Activated CD4-positive, alpha-beta T cell treated with anti-CD3 and anti-CD28 coated beads, Interleukin-2, amount 50 U/mL, for 1 hour (primary cell): ENCODE measurements around the gene TMCO6.
"Not testable (repeated sequence)": the region's sequence is repeated elsewhere in the genome, so short reads cannot be mapped to it uniquely, and the experiment has no call there.

ENCODE experiments used
- DNase-seq: peaks from one replicate; pipeline ENCODE4 v3.0.0-alpha.2; 2020

Gene TMCO6

DNA sequence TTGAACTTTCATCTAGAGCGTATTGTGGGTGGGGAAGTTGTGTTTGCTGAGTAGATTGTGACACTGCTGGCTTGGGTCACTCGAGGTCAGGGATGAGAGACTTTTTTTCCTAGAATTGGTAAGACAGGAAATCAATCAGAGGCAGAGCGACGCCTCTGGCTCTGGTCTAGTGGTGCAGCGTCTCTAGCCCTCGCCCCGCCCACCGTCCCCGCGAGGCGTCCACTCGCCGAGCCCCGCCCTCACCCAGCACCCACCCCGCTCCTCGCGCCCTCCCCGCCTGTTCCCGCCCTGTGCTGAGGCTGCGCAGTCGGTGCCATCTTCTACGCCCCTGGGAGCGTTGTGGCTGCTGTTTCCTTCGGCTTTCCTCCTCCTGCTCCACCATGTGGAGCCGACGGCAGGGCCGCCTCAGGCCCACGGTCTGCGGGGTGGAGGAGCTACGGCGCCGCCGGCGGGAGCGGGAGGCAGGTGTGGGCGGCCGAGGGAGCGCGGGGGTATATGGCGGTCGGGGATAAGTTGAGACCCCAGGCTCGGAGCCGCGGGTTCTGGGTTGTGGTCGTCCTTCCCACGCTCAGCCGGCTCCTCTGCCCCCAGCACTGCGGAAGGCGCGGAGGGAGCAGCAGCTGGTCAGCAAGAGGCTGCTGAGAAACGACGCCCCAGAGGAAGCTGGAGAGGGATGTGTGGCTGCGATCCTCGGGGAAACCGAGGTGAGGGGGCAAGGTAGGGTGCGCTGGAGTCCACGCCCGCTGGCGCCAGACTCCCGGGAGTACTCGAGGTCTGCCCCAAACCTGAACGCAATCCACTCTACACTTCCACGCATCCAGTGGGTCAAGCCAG, at the start of gene TMCO6:
TSS of gene TMCO6 (plus strand) at position 304 of the 834 bp plus-strand sequence. CDS start at position 381, 77 bp downstream.
- peak; percentile 98 for DNase-seq

GRCh38 chr5:140590861-140591260, 48.4 kb upstream of the TMCO6 start:
- no peak for DNase-seq

GRCh38 chr5:140591747-140592372, 47.4 kb upstream of the TMCO6 start:
- no peak for DNase-seq

GRCh38 chr5:140593070-140593469, 46.2 kb upstream of the TMCO6 start:
- DNase-seq, result not testable (repeated sequence)

GRCh38 chr5:140594169-140594568, 45.1 kb upstream of the TMCO6 start:
- no peak for DNase-seq

- no peak for DNase-seq
These were observed 43.5 kb upstream of the TMCO6 start for GRCh38 chr5:140595538-140596300.

DNA sequence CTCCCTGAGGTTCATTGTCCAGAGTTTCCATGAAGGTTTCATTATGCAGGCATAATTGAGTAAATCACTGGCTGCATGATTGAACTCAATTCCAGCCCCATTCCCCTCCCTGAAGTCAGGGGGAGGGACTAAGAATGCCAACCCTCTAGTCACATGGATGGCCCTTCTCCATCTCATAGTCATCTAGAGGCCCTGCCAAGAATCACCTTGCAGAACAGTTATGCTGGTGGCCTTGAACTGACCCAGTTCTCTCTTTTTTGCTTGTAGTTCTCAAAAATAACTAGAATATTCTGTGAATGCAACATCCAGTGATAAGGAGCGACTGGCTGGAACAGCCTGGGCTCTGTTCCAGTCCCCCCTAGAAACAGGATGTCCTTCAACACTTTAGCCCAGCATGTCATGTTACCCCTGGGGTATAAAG, 42.9 kb upstream of the TMCO6 start:
- no peak for DNase-seq

- no peak for DNase-seq
These were observed 40.4 kb upstream of the TMCO6 start for GRCh38 chr5:140598836-140599235.

DNA sequence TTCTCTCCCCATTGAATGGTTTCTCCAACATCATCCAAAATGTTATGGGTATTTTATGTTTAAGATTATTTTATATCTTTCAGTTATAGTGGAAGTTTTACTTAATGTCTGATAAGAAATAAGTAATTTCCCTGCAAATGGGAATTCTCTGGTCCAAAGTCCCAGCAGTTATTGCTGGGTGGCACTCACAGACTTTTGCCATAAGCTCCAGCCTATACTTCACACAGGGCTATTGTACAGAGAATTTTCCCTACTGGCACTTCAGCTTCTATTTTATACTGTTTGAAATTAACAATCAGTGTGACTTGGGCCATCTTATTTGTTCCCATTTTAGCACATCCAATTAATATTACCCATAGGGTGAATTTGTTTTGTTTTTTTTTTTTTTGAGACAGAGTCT, 39.2 kb upstream of the TMCO6 start:
- DNase-seq, result no peak

- no peak for DNase-seq
These were observed 37.1 kb upstream of the TMCO6 start for GRCh38 chr5:140602147-140602546.

DNA sequence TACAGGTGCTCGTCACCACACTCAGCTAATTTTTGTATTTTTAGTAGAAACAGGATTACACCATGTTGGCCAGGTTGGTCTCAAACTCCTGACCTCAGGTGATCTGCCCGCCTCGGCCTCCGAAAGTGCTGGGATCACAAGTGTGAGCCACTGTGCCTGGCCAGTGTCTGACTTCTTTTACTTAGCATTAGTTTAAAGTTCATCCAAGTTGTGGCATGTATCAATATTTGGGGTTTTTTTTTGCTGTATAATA, 35.9 kb upstream of the TMCO6 start:
- DNase-seq, result not testable (repeated sequence)

DNA sequence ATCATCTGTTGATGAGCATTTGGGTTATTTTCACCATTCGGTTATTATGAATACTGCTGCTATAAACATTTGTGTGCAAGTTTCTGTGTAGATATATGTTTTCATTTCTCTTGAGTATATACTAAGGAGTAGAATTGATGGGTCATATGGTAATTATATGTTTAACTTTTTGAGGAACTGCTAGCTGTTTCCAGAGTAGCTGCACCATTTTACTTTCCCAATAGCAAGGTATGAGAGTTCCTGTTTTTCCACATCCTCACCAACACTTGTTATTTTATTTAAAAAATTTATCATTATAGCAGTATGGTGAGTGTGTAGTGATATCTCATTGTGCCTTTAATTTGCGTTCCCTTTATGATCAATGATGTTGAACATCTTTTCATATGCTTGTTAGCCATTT, 35.5 kb upstream of the TMCO6 start:
- no peak for DNase-seq

DNA sequence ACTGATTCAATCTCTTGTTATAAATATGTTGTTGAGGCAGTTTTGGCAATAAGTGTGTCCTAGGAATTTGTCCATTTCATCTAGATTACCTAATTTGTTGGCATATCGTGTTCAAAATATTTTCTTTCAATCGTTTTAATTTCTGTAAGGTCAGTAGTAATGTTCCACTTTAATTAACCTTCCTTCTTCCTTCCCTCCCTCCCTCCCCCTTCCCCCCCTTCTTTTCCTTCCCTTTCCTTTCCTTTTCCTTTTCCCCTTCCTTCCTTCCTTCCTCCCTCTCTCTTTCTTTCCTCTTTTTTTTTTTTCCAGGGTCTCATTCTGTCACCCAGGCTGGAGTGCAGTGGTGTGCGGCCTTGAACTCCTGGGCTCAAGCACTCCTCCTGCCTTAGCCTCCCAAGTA, 33.4 kb upstream of the TMCO6 start:
- no peak for DNase-seq

DNA sequence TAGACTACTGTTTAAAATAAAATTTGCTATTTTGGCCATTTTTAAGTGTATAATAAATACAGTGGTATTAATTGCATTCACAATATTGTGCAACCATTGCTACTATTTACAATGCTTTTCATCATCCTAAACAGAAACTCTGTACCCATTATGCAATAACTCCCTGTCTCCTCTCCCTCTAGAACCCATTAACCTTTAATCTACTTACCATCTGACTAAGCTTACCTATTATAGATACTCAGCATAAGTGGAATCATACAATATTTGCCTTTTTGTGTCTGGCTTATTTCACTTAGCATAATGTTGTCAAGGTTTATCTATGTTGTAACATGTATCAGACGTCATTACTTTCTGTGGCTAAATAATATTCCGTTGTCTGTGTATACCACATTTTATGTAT, 32.2 kb upstream of the TMCO6 start:
- no peak for DNase-seq

DNA sequence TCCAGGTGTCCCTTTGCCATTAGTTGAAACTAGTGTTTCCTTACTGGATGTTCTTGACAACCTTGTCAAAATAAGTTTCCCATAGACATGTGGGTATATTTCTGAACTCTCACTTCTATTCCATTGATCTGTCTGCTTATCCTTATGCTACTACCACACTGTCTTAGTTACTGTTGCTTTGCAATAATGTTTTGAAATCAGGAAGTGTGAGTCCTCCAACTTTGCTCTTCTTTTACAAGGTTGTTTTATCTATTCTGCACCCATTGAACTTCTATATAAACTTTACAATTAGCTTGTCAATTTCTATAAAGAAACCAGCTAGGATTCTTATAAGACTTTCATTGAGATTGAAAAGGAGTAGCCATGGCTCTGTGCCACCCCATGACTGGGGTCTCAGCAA, 30.5 kb upstream of the TMCO6 start:
- DNase-seq, result no peak

- no peak for DNase-seq
These were observed 30.1 kb upstream of the TMCO6 start for GRCh38 chr5:140609126-140609525.

- DNase-seq, result no peak
These were observed 28.2 kb upstream of the TMCO6 start for GRCh38 chr5:140611020-140611521.

DNA sequence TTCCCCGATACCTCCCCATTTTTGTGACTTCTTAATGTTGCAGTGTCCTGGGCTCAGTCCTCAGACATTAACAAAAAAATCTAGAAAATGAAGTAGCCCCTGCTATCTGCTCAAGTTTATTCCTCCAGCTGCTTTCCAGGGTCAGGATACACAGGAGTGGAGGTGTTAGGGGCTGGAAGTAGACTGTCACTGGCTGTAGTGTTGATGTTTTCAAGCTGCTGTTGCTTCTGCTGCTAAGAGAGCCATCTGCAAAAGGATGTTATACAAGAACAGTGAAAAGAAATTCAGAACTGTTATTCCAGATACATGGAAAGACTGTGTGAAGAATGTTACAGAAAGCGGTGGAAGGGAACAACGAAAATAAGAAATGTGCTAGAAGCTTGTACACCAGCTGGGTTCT, 16.9 kb upstream of the TMCO6 start:
- no peak for DNase-seq

DNA sequence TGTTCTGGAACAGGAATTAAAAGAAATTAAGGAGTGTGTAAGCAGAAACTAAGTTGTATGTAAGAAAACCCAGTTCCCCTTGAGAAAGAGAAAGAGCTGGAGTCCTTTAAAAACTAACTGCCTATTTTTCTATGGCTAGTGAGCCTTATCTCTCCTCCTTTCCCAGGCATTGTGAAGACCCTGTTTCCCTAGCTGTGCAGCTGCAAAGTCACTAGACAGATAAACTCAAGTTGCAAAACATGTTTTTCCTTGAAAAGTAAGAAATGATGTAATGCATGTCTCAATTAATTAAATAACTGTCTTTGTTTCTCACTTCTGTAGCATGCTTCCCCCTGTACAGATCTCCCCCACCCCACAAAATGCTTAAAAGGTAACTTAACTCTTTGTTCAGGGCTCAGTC, 16.2 kb upstream of the TMCO6 start:
- not testable (repeated sequence) for DNase-seq

GRCh38 chr5:140624886-140625285, 14.4 kb upstream of the TMCO6 start:
- not testable (repeated sequence) for DNase-seq

- DNase-seq, result no peak
These were observed 11.3 kb upstream of the TMCO6 start for GRCh38 chr5:140627972-140628371.

DNA sequence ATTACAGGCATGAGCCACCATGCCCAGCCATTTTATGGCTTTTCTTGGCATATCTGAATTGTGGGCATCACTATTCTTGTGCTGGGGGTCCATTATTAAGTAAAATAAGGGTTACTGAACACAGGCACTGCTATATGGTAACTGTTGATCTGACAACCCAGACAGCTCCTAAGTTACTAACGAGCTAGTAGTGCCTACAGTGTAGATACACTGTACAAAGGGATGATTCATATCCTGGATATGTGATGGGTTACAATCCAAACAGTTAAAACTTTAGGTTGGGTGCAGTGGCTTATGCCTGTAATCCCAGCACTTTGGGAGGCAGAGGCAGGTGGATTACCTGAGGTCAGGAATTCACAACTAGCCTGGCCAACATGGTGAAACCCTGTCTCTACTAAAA, 10.5 kb upstream of the TMCO6 start:
- no peak for DNase-seq

- DNase-seq, result no peak
These were observed 8.8 kb upstream of the TMCO6 start for GRCh38 chr5:140630292-140631035.
